Tibial nerve (tissue), 3 donors: ENCODE measurements around the gene ICE1.

Experiments
- CTCF ChIP-seq, 5 experiments: fragments of 200-600 bp in 3 of 5; fragments of 450-650 bp in 2 of 5; sonication (generic) in 3 of 5; IDR thresholded peaks; one replicate each; pipeline ENCODE4 v1.5.1; 2016 to 2019; ENCODE audit warnings: antibody characterized with exemption in 5 of 5, mild to moderate bottlenecking in 3 of 5, moderate library complexity in 2 of 5
- POLR2A ChIP-seq, 2 donors: fragments of 450-650 bp; IDR thresholded peaks; one replicate each; pipeline ENCODE4 v1.6.1; 2017; ENCODE audit warnings: antibody characterized with exemption in 2 of 2, mild to moderate bottlenecking in 2 of 2, moderate library complexity in 2 of 2

- no peak for TF ChIP-seq POLR2A (IDR thresholded peaks at IDR 0.05)
- no peak for TF ChIP-seq CTCF (IDR thresholded peaks at IDR 0.05)
These were observed 81.8 kb downstream of the ICE1 start for GRCh38 chr5:5504325-5504724.
